ENCODE measurements around the gene SPTBN1.

Gene SPTBN1

DNA sequence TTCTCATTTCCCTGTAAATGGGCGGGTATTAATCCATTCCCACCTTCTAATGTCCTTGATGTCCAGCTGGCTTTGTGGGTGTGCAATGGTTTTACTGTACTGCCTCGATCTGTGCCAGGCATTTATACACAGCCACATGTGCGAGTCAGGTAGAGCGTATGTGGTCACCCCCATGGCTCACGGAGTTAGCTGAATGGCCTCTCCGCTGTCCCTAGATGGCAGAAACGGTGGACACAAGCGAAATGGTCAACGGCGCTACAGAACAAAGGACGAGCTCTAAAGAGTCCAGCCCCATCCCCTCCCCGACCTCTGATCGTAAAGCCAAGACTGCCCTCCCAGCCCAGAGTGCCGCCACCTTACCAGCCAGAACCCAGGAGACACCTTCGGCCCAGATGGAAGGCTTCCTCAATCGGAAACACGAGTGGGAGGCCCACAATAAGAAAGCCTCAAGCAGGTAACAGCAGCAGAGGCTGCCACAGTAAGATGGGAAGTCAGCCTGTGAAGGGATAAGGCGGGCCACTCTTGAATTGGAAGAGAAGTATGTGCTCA is 208.2 kb downstream of the SPTBN1 start:
- DNase-seq = no peak

DNA sequence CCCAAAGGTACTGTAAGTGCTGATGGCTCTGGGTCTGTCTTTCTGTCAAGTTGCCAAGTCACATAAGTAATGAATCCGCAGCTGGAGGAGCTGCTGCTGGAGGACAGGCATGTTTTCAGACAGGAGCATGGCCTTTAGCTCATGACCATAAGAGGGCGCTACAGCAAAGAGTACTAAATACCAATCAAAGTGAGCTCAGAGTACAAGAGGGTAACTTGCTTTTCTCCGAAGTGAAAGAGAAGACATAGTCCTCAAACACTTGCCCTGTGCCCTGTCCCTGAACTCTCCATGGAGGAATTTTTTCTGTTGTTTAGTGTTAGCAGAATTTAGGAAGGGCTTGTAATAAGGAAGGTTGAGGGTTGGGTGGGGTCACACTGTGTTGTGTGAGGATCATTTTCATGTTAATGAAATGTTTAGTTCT is 209.3 kb downstream of the SPTBN1 start:
- peak; percentile 51 to 55 for DNase-seq

DNA sequence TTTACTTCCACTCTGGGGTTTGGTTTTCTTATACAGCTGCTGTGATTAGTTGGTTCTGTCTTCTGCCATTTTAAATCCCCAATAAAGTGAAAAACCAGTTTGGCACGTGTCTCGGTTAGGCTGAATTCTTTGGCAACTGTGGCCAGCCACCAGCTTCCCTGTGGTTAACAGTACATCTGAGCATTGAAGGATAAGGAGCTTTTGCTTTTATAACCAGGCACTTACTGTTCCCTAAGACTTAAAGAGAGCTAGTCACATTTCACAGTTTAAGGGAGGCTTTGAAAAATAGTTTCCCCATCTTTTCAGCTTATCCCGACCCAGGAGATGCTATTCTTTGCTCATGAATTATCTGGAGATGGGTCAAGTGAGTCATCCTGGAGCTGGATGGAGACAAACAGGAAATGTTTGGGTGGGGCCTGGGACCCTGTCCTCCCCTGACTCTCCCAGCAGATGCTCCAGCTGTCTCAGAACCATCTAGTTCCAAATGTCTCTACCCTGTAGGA is 210.1 kb downstream of the SPTBN1 start:
- no peak for DNase-seq

DNA sequence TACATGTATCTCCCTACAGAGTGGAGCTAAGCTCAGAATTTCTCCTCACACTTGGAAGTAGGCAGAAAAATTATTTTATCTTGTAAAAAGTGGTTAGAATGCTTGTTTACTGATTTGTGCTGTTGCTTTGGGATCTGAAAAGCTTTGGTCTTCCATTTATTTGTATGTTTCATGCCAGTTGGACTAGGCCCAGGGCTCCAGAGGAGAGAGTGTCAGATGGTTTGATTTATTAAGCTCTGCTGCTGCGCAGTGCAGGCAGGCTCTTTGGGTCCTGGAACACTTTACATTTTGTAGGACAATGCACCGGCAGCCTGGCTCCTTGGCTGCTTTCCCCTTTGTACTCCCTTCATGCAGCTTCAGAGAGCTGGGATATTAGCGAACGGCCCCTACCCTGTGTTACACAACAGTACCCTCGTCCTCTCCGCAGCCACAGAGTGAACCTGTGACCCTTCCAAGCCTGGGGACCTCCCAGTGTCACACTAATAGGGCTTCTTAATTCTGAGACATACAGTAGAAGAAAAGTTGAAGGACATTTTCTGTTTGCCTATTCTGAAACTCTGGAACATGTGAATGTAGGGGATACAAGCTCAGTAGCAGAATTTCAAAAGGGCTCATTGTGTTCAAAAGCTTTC is 210.6 kb downstream of the SPTBN1 start:
- DNase-seq = no peak

DNA sequence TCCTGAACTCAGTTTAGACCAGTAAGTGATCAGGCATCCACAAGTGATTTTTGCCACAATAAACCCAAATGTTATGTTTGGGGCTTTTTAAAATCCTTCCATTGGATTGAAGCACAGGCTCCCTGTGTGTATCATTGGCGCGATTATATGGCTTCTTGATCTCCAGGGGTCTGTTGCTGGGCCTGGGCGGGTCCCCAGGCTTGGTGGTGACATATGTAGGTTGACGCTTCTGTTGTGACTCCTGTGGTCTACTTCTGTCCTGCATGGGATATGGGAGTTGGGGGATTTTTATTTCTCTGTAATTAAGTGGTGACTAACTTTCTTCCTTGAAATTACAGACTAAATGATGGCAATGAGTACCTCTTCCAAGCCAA is 211.1 kb downstream of the SPTBN1 start:
- no peak for DNase-seq

DNA sequence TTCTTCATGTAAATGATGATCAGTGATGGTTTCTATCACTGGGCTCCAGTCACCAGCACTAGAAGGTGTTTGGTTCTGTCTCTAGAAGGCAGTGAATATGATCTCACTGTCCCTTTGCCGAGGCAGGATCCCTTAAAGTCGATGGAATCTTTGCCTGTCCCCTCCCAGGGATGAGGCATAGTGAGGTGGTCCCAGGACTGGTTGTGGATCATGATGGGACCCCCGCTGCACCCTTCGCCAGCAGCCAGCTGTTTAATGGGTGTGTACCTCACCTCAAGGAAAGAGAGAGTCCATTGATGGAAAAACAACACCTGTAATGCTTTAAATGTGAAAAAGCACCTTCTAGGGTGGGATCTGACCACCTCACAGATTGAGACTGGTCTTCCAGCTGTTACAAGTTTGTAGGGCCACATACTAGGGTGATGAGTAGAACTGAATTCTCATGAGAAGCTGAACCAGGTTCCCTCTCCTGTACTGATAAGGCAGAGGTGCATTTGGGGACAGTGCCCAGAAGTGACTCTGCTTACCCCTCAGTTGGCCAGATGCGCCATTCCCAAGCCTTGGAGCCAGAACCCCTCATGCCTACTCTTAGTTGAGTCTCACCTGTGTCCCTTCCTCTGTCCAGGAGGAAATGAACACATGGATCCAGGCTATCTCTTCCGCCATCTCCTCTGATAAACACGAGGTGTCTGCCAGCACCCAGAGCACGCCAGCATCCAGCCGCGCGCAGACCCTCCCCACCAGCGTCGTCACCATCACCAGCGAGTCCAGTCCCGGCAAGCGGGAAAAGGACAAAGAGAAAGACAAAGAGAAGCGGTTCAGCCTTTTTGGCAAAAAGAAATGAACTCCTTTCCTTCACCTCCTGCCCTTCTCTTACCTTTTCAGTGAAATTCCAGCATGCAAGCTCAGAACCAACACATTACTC is 211.9 kb downstream of the SPTBN1 start:
- DNase-seq = no peak

DNA sequence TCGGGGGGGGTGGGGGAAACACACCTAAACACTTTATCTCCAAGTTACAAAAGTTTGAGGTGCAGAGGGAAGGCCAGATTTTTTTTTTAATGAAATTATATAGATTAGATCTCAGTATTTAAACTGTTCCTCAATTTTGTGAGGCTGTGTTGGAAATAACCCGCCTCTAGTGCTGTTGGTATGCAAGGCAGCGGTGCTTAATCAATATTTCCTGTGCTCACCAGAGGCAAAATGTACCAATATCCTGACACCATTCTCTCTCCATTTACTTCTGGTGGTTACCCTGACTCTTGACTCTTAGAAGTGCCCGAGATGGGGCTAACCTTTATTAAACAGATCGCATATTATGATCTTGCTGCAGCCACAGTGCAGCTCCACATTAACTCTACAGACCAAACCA is 212.6 kb downstream of the SPTBN1 start:
- DNase-seq = no peak

DNA sequence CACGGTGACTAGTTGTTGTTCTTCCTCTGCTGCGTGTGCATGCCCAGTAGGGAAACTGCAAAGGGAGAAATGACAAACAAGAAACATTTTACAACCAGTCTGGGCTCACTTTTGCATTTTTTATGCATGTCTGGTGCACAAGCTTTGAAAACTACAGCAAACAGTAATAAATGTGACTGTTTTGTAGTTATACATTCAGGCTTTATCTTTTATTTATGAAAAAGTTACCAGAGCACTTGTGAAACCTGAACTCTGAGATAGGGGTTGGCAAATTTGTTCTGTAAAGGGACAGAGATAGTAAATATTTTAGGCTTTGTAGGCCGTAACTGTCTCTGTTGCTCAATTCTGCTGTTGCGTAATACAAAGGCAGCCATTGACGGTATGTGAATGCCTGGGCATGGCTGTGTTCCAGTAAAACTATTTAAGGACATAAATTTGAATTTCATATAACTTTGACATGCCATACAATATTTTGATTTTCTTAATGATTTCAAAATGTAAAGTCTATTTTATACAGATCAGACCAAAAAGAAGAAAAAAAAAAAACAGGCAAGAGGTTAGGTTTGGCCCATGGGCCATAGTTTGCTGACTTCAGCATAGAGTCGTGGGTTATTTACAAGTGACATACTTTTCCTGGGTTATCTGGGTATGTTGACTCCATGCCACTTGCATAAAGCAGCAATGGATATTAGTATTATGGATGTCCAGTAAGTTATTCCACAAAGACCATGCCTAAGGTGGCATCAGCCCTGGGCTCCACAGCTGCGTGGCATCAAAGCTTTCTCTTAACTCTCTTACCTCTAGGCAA is 213.8 kb downstream of the SPTBN1 start:
- no peak for DNase-seq

DNA sequence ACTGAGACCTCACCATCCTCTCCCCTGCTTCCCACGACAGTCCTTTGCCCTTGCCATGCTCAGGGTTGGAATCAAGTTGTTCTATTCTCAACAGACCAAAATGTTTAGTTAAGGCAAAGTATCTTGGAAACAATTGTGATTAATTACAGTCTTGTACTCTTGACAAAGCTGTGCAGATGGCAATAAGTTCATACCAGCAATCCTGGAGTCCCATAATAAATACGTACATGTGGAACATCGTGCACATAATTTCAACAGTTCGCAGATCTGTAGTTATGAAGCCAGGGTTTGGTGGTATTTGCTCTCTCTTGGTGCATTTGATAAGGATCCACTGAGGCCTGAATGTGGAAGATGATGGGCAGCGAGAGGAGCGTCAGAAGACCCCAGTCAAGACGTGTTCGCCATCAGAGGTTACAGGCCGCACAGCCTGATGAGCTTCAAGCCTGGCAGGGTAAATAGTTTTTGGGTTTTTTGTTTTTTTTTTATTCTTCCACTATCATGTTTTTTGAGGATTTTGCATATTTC is 214.4 kb downstream of the SPTBN1 start:
- no peak for DNase-seq

DNA sequence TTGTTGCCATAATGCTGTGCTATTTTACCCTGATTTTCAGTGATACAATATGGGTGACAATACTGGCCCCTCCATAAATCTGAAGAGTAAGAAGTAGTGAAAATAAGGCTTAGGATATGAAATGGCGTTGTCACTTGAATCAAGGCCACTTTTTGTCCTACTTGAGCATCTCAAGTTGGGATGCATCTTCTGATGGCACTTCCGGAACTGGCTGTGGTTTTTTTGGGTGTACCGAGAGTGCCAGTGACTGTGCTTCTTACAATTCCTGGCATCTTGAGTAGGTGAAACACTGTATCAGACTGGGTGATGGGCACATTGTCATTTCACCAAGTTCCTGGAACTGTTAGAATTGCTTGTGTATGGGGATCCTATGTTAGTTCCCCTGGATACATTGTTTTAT is 214.9 kb downstream of the SPTBN1 start:
- no peak for DNase-seq

DNA sequence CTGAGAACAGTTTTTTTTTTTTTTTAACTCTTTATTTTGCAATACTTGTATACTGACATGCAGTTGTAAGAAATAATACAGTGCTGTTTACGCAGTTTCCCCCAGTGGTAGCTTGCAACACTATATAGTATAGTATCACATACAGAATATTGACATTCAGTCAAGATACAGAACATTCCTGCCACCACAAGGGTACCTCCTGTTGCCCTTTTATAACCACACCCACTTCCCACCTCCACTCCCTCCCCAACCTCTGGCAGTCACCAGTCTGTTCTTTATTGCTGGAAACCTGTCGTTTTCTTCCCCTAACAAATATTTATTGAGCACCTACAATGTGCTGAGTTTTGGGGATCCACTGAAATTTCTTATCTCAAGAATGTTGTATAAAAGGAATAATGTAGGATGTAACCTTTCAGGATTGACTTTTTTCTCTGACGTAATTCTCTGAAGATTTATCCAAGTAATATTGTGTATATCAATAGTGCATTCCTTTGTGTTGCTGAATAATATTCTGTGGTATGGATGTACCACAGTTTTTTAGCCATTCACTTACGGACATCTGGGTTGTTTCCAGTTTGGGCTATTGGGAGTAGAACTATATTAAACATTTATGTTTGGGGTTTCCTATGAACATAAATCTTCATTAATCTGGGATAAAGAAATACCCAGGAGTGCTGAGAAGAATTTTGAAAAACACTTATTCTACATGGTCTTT is 215.9 kb downstream of the SPTBN1 start:
- no peak for DNase-seq

DNA sequence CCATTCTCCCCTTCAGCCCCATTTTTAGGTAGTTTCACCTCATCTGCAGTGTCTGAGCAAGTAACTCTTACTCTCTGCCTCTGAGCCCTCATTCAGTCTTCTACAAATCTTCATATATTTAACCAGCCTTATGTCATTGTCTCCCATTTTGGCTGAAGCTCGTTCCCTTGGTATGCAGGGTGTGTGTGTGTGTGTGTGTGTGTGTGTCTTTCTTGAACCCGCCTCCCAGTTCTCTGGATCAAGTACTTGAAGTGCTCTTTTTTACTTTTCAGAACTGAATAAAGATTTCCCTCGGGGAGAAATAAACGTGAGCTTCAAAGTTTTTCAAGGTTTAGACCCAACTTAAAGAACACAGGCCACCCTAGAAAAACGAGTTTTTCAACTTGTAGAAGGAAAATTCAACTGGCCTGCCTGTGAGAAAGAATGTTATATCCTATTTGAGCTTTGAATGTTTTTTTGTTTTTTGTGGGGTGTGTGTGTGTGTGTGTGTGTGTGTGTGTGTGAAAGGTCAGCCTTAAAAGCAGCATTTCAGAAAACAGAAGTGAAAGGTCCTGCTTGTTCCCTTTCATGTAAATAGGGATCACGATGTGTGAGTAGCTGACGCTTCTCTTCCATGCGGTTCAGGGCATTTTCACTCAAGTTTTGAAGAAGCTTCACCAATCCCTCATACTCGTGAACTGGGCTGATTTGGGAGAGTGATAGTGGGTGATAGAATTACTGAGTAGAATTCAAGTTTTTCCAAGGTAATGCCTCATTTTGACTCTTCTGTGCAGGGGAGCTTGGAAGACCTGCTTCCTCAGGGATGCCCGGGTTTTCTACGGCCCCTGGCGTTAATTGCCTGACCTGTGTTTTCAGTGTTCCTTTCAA is 216.7 kb downstream of the SPTBN1 start:
- no peak for DNase-seq

DNA sequence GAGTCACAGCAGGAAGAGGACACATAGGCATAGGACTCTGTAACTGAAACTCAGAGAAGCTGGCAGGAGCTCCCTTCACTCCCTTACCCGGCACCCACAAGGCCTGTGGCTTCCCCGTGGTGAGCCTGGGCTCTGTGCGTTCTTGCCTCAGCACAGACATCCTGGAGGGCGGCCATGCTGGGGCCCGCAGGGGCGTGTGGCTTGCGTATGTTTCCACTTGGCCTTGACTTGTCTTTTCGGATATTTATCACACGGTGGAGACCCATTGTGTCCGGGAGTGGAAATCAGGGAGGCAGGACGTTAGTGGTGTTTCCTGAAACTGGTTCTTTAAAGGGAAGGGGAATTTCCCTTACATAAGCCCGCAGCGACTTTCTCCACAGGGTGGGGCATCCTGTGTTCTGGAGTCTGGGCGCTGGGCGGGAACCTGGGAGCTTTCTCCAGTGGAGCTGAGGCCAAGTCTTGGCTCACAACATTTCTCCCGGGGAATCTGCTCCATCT is 217.4 kb downstream of the SPTBN1 start:
- peak; percentile 65 to 69 for DNase-seq

DNA sequence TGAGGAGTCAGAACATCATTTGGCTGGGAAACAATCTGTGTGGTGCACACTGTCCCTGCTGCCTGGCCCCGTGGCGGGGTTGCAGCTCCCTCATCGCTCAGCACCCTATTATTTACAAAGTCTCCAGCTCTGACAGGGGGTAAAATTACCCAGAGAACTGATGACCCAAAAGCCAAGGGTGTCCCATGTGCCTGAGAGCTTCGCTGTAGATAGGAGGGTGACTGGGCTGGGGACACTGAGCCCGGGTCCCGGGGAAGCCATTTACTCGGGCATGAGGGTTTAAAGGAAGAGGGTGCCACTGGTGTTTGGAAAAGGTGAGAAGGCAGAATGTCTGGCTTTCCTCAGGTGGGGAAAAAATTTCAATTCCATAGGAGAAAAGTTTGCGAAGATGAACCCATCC is 219.2 kb downstream of the SPTBN1 start:
- DNase-seq = no peak

DNA sequence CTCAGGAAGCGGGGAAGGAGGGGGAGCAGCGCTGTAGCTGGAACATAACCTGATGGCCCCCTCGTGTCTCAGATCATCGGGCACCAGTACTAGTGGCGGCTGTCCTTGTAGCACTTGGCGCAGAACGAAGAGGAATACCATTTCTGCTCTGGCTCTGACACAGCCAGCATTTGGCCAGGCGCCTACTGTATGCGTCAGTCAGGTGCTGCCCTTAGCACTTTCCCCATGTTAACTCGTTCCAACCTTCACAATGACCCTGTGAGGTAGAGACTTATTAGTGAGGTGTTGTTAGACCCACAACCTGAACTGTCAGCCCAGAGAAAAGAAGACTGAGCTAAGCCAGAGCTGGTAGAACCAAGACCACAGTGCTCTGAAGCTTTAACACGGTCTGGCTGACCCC is 219.6 kb downstream of the SPTBN1 start:
- no peak for DNase-seq

DNA sequence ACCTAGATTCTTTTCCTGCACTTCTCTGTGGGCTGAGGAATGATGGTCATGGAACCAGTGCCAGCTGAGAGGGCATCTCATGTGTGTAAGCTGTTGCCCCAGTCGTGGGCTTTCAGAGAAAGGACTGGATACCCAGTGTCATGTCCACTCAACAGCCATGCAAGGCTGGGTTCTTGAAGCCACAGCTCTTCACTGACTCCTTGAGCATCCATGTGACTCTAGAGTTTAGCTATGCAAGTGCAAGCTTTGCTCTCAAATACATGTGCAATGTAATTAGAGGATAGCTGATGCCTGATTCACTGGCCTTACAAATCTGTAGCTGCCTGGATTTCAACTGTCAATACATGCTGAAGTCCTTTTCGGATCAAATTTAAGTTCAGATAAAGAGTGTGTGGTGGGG is 220.5 kb downstream of the SPTBN1 start:
- DNase-seq = no peak

DNA sequence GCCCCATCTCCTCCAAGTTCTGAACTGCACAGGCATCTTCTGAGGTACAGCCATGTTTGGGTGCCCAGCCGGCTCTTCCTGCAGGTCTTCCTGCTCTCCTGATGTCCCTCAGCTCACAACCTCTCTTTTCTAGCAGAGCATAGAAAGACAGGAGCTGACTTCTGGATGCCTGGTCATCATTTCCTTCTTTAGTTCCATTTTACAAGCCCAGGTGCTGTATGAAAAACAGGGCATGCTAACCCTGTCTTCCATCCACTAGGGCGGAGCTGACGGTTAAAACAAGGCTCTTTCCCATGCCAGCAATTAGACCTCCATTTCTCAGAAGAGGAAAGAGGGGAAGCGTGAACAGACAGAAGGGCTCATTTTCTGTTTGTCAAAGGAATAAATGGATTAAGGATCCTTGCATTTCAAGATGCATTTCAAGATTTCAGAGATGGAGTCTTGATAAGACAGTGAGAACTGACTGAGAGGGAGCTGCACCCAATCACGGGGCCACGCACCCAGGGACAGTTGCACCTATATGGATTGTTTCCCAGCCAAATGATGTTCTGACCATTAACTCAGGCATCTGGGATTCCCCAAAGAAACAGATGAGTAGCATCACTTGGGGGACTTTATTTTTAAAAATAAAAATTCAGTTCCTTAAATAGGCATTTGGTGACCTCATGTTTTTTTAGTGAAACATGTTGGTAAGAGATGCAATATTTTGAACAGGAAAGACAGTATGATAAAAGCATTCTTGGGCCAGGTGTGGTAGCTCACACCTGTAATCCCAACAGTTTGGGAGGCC is 221.5 kb downstream of the SPTBN1 start:
- DNase-seq = no peak

DNA sequence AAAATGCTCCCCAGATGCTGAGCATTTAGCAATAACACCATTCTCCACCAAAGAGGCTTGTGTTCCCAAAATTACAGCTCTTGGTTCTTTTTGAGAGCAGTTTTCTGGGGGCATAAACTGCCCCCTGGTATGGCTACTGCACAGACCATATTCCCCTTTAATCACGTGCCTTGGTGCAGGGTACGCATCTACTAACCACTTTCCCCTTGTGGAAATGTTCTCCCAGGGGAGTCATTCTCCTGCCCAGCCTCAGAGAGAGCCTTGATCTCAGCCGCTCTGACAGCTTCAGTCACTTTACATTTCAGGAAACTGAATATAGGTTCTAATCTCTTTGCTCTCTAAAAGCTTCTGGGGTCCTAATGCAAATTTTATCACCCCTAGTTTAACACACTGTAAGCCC is 222.6 kb downstream of the SPTBN1 start:
- DNase-seq = no peak

DNA sequence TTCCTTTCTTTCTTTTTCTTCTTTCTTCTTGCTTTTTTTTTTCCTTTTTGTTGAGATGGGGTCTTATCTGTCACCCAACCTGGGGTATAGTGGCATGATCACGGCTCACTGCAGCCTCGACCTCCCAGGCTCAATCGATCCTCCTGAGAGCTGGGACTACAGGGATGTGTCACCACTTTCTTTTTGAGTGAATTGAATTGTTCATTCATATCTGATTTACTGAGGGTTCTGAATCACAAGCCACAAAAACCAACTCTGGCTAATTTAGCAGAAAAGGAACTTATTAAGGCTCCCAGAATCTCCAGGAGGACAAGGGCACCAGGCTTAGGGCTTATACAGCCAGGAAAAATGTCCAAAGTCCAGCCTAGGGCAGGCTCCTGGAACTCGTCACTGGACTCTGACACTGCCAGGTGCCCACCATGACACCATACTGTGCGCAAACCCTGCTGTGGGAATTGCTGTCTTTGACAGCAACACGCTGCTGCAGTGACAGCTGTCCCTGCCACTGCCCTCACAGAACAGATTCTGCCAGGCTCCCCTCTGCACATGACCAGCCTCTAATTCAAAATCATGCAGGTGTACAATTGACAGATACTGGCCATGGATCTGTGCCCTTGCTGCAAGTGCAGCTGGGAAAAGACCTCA is 224.4 kb downstream of the SPTBN1 start:
- peak; percentile 74 to 75 for DNase-seq

DNA sequence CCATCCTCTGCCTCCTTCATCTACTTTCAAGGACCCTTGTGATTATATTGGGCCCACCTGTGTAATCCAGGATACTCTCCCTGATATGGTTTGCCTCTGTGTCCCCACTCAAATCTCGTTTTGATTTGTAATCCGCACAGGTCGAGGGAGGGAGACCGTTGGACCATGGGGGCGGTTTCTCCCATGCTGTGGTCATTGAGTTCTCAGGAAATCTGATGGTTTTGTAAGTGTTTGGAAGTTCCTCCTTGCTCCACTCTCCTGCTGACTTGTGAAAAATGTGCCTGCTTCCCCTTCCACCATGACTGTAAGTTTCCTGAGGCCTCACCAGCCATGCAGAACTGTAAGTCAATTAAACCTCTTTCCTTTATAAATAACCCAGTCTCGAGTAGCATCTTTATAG is 225.3 kb downstream of the SPTBN1 start:
- DNase-seq = no peak
